IPS DF 19.7 (cell line): Measurements from ENCODE around the gene SLC39A8.
"Not testable (repeated sequence)": the region's sequence is repeated elsewhere in the genome, so short reads cannot be mapped to it uniquely, and the experiment has no call there.

Source experiments
- DNase-seq: peaks from one replicate; pipeline ENCODE4 v3.0.0-alpha.2; 2013; ENCODE audit warnings: low read depth, low spot score

SLC39A8 gene

DNA sequence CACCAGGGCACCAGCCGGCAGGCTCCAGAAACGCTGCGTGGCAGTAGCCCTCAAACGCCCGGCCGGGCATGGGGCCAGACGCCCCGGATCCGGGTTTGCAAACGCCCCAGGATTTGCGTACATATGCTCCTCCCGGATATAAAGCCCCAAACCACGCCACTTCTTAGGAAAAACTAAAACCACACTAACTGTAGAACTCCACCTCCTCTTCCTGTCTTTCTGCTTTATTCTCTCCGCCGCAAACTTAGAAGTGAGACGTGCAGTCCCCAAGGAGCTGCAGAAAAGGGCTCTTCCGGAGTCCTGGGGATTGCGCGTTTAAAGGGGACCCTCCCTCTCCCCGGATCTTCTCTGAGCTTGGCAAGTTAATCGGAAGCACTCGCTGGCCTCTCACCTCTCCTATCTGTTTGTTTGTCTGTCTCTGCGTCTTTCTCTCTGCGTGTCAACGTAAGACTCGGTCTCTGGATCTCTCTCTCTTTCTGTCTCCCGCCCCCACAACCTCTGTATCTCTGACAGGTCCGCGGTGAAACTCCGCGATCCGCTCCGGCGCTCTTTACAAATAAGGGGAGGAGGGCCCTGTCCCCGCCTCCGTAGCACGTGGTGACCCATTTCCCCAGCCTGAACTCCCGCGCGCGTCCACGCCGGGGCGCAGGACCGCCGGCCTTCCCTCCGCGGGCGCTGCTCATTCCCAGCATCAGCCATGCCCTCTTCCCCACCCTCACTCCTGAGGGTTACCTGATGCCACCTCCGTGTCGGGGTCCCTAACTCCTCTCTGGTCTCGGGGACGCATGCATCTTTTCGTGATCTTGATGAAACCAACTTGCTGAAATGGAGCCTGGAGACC, at the start of gene SLC39A8:
Gene SLC39A8, minus strand, starts transcription at position 529 of the 841 bp plus-strand sequence. CDS start 820 bp downstream, outside the sequence.
- DNase-seq = no peak

DNA sequence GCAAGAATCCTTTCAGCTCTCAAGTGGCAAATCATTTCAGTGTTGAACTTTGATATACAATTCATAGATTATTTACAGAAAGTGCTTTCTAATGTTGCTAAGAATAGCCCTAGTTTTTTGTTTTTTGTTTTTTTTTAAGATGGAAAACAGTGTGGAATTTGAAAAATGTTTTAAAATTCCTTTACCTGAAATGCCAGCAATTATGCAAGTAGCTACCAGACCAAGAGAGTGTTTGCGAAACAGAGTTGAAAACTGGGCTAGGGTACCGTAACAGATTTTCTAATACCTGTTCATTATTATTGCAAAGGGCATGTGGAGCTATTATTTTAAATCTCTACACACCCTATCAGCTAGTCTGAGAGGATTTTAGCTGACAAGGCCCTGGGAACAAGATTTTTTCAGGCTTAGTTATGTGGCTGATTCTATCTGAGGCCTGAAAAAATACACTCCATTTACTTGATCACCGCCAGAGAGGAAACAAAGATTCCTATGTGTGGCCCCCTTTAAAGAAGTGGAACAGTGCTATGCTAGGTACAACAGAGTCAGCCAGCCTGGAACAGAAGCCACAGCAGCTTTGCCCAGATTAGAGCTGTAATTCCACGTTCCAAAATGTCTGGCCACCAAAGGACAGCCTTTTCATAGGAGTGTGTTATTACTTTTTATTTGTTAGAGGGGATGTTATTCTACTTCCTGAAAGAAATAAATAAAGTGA, 46.9 kb upstream of the SLC39A8 start:
- no peak for DNase-seq

DNA sequence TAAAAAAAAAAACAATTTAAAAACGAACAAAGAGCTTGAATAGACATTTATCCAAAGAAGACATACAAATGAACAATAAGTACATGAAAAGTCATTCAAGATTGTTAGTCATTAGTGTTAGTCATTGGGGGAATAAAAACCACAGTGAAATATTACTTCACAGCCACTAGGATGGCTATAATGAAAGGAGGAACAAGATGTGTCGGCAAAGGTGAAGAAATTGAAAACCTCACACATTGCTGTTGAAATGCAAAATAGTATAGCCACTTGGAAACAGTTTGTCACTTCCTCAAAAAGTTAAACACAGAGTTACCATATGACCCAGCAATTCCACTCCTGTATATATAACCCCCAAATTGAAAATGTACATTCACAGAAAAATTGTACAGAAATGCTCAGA, 45.2 kb upstream of the SLC39A8 start:
- no peak for DNase-seq

DNA sequence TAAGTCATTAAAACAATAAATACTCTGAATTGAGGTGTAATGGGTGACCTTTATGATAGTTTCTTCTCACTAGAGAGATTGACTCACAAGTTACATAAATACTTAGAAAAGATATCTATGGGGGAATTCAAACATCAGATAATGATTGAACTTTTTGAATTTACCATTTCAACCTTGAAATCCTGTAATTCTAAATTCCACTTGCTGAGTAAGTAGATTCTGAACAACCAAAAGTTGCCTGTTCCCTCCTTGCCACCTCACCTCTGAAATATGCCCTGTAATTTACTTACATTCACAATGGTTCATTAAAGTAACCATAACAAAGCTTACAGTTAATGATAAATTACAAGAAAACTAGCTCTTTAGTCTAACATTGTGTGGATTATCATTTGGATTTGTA, 43.3 kb upstream of the SLC39A8 start:
- no peak for DNase-seq

DNA sequence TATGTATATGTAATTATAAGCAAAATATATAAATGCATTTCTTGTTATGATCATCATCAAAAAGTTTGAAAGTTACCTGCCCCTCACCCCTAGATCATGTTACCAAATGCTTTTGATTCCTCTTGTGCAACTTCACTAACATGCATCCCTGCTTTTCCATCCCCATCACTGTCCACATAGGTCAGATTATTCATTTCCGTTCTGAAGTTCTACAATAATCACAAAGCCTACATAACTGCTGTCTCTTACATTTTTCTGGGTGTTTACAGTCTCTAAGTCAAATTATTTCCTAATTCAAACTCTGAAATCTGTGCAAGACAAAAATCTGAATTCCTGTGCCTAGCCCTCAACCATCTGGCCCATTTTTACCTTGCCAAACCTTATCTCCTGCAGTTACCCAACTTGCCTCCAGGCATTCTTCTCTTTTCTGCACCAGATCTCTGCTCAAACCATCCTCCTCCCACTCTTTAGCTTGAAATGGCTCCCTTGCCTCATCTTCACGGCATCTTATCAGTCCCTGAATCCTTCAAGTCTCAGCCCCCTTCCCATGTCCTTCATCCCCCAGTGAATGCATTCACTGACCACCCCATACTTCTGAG, 42.4 kb upstream of the SLC39A8 start:
- no peak for DNase-seq

DNA sequence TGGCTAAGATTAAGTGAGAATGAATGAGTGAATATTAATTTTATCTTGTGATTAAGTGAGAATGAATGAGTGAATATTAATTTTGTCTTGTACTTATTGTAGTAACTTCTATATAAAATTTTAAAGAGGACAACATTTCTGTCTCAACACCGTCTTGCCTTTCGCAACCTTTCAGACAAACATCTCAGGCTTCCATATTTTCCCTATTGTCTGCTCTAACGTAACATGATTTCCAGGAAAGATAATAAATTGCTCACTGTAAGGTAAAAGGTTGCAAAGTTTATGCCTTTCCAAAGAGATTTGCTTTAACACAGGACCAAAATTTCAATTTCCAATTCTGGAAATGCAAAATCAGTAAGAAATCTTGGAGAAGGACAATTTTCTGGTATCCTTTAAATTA, 41.7 kb upstream of the SLC39A8 start:
- no peak for DNase-seq

DNA sequence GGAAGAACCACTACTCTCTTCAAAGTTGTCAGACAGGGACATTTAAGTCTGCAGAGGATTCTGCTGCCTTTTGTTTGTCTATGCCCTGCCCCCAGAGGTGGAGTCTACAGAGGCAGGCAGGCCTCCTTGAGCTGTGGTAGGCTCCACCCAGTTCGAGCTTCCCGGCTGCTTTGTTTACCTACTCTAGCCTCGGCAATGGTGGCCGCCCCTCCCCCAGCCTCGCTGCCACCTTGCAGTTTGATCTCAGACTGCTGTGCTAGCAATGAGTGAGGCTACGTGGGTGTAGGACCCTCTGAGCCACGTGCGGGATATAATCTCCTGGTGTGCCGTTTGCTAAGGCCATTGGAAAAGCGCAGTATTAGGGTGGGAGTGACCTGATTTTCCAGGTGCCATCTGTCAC, 35.0 kb upstream of the SLC39A8 start:
- not testable (repeated sequence) for DNase-seq

DNA sequence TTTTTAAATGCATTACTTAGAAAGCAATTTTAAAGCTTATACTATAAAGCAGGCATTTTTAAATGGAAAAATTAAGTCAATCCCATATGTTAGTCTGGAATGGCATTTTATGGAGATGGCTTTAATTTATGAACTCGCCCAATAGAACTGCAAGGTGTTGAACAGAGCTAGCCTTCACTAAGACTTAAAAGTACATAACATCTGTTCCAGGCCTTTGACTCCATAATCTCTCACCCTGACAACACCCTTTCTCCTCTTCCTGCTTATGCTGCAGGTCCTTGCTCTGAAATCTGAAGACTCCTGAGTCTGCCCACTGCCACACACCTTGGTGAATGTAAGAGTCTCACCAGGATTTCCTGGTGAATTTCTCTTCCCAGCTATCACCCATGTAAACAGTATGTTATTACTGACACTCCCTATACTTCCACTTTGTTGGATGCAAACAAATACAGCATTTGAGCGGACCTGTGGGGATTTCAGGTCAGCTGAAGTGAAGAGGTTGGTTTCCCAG, 17.7 kb upstream of the SLC39A8 start:
- DNase-seq = no peak

DNA sequence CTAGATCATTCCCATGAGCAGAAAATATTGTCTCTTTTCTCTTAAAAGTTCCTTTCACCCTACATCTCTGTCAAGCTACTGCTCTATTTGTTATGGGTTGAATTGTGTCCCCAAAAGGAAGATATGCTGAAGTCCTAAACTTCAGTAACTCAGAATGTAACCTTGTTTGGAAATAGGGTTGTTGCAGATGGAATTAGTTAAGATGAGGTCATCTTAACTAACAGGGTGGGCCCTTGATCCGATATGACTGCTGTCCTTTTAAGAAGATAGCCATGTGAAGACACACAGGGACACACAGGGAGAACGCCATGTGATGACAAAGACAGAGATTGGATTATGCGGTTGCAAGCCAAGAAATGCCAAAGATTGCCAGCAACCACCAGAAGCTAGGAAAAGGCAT, 12.8 kb upstream of the SLC39A8 start:
- no peak for DNase-seq

DNA sequence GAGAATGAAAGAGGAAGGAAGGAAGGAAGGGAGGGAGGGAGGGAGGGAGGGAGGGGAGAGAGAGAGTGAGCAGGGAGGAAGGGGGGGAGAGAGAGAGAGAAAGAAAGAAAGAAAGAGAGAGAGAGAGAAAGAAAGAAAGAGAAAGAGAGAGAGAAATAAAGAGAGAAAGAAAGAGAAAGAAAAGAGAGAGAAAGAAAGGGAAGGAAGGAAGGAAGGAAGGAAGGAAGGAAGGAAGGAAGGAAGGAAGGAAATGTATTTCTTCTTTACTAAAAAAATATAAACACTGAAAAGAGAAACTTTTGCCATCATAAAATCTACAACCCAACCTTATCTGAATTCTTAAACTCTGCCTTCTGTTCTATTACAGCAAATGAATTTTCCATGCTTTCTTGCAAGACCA, 12.4 kb upstream of the SLC39A8 start:
- DNase-seq = not testable (repeated sequence)

DNA sequence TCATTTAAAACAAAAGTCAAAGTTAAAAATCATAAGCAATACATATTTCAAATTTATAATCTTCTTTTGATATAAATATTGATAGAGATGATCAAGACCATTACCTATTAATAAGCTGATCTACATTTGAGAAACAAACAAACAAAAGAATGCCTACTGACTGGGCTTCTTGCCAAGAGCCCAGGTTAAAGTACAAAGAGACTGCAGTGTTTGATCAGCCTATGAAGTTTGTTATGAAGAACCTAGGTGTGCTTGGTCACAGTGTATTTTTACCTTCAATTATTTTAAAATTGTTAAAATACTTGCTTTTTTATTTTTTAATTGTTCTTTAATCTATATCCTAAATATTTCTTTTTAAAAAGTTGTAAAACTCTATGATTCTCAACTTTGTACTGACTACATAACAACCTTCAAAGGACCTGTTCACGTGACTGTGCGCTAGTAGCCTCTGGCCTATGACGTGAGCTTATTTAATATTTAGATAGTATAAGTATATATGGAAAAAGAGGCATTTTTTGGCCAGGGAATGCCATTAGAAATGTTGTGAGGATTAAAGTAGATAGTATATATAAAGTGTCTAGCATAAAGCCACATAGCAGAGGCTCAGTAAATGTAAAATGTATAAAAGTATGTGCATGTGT, 11.4 kb upstream of the SLC39A8 start:
- DNase-seq = no peak

DNA sequence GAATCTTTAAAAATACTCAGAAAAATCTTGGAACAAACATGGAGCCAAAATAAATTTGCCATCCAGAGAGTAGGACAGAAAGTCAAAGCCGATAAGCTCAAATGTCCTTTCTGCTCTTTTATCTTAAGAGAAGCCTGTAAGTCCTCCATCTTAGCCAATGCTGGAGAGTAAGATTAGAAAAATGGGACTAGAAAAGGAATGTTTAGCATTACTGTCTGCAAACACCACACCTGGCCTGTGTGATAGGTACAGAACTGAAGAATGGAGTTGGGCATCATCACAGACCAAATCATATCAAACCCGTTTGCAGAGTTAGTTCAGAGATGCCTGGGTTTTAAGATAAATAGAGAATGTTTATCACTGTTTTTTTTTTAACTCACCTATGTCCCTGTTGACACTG, 10.5 kb upstream of the SLC39A8 start:
- no peak for DNase-seq

DNA sequence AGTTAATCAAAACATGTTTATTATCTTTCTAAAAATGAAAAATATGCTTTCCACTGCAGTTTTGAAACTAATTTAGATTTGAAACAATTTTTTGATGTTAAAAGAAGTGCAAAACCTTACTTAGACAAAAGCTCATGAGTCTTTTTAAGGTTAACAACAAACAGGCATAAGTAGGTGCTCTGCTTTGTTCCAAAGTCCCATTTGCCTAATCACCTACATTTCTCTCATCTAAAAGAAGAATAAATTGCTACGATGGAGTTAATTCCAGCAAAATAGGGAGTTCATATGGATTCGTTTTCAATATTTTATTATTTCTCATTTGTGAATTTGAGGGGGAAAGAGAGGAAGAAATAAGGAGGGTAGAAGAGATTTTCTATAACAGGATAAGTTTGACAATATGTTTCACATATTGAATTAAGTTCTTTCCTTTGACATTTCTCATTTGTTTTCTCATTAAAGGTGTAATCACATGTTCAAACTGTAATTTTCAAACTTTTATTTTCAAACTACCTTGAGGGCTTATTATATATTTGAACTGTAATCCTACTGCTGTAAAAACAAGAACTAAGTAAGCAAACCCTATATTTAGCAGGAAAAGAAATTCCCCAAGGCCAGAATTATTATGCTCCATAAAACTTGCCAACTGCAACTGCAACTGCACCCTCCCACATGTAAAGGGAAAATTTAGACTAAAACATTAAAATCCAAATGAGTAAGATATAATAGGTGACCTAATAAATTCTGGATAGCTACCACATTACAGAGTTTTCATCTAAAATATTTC, 9.6 kb upstream of the SLC39A8 start:
- no peak for DNase-seq

DNA sequence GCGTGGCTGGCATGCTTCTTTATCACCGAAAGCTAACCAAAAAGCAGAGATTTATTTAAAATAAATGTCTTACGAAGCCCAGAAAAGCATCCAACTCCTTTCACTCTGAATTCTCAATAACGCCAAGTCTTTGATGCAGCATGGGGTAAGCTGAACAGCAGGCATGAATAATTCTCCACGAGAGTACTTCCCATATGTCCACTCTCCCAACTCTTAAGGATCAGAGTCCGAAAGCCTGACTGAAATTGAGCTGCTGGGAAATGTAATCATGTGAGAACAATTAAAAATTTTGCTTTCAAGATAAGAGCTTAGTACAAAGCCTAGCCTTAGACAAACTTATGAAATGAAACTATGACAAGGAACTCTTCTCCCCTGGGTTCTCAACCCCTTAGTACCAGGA, 7.5 kb upstream of the SLC39A8 start:
- DNase-seq = no peak

DNA sequence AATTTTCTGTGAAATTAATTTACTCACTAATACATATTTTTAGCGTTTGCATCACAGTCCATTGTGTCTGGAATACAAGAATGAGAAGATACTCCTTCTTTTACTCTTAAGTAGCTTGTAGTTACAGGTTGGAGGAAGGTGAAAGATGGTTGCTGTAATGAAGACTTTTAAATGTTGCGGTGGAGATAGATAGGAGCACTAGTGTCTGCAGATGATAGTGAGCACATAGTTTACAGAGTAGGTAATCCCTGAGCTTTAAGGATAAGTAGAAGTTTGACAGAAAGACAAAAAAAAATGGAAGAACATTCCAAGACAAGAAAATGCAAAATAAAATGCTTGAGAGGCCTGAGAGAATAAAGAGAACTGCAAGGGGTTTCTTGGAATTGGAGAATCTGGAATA, 5.4 kb upstream of the SLC39A8 start:
- no peak for DNase-seq

DNA sequence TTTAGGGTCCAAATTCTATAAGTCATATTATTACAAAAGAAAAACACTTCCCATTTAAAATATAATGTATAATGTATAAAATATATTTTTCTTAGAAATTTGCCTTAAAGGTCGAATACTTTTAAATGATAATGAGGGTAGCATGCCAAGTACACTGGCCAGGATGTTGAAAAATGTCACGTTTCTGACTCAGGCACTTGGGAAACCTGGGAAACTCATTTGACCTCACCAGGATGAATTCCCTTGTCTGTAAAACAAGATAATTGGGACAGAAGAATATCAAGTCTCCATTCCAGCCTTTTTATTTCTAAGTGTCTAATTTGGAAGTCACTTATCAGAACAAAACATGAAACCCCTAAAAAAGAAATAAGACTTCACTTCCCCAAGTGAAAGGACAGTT, 3.4 kb upstream of the SLC39A8 start:
- DNase-seq = no peak

DNA sequence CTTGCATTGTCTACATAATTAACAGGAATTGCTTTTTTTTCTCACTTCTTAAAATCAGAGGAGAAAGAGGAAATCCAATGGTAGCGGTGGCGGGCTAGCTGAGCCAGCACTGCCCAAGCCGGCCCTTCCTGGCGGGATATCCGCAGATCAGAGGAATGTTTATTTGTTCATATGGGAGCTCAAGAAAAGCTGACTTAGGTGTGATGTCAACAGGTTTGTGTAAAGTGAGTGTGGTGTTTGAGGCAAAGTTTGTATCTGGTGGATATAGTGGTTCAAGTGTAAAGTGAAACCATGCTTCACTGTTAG, 466 bp upstream of the SLC39A8 start:
- DNase-seq = no peak

DNA sequence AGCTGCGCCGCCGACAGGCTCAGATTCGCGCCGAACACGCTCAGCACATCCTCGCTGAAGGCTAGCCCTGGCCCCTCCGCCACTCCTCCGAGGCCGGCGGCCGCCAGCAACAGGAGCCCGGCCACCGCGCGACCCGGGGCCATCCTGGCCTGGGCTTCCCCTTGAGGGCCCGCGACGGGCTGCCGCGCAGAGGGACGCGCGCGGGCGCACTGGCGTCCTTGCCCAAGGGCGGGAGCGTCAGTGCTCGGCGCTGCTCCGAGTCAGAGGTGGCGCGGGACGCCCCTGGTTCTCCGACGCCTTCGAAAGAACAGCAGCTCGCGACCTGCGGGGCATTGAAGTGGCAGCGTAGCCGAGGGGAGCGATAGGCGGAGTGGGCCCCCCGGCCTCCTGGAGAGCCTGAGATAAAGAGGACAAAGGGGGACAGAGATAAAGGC, 745 bp downstream of the SLC39A8 start:
- no peak for DNase-seq

DNA sequence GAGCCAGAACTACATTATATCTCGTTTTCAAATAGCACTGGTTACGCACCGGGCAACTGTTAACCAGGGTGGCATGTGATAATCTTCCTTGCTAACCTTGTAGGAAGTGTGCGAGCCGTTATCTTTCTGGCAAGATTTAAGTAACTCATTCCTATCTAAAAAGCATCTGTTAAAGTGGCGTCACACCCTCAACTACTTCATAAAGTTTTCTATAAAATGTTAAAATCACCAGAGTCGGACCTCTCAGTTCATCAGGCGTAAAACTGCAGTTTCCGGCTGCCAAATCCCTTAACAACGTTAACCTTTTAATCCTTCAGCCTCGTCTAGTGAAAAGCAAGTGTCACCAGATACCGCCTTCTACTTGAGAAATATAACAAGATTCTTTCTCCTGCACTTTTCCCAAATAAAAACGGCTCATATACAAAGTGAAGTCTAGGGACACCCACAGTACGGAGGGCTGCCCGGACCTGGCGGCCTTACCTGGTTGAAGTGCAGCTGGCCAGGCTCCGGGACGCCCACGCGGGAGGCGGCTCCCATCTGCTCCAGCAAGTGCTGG, 1.2 kb downstream of the SLC39A8 start:
- DNase-seq = no peak

DNA sequence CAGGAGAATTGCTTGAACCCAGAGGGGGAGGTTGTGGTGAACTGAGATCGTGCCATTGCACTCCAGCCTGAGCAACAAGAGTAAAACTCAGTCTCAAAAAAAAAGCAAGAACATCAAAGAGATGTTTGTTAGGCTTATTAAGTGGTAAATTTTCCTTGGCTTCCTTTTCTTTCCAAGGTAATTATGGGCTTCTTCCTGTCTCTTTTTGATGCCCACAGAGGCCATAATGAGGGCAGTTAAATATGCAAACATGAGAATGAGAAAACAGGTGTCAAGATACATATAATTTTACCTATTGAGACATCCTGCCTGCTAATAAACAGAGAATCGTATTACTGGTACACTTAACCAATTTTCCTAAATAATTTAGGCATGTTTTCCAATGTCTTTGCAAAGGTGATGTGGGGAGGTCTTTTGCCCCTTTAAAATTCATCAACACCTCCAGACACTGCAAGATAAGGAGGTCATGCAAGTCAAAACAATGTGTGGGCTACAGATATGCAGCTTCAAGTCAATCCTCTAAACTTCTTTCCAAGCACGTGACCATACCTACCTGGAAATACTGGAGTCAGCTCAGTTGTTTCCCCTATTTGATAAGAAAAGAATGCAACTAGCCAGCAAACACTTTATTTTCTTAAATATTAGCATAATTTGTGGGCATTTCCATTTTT, 2.7 kb downstream of the SLC39A8 start:
- no peak for DNase-seq

DNA sequence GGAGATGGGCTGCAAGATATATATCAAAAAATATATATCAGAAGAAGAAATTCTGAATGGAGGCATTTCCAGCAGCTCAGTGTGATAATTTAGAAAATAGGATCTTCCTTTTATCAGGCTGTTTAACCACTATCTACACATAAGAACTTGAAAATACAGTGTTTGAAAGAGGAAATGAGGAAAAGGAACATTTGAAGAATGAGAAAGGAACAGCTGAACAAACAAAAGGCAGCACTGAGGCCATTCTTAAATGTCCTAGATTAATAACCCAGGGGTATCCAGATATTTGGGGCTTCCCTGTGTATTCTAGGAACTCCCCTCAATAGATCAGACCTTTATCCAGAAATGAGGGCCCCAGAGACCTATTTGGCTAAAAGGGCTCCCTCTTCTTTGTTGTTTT, 4.1 kb downstream of the SLC39A8 start:
- DNase-seq = no peak
